ENCODE results near the gene KIF16B.

The KIF16B gene

DNA sequence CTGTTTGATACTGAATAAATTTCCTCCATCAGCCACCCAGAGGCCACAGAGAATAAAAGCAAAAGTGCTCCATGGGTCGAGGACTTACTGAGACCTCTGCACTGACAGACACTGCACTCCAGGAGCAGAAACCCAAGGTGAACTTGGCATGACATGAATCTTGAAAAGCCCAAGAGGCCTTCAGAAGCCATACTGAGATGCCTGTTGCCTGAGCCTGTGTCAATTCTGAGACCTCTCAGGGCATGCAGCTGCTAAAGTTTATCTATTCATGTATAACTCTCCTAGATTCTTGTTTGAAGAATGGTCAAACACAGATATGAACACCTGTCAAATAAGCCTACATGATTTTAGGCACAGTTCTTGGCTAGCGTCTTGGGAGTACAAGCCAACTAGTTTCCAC, 145.7 kb downstream of the KIF16B start:
- no peak overlapping the region for H3K9ac ChIP-seq (ENCODE audit: low read length)
- no peak overlapping the region for H3K4me3 ChIP-seq (ENCODE audit: low read length)
- H3K36me3 ChIP-seq (ENCODE audit: control insufficient read depth, insufficient read depth, low read length, severe bottlenecking): peaks cover 21% of the 10 kb centered on the region
- peaks cover 11% of the 10 kb centered on the region for H3K4me1 ChIP-seq (ENCODE audit: control insufficient read depth, insufficient read depth, low read length)
- no peaks in the 10 kb centered on the region for H3K27me3 ChIP-seq (replicated peaks; ENCODE audit: control insufficient read depth, insufficient read depth, low read length)
- peaks cover 9% of the 10 kb centered on the region for H3K9me3 ChIP-seq (ENCODE audit: control insufficient read depth, low read length)
- DNase-seq (ENCODE audit: low read depth): no peak

DNA sequence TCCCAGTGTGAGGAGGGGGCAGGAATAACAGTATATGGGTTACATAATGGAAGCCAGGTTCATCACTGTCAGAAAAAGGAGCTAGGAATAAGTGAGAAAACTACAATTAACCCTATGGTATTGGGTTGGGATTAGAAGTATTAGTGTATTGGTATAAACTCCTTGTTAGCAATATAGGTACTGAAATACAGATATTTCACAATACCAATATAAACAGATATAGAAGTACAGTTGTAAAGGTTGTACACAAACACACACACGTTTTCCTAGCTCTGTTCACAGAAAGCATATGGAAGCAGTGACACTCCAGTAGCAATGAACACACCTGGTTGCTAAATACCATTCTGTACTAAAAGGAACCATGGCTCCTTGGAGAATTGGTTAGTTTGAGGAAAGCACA, 148.5 kb downstream of the KIF16B start:
- no peak for DNase-seq (ENCODE audit: low read depth)
- H3K36me3 ChIP-seq (ENCODE audit: control insufficient read depth, insufficient read depth, low read length, severe bottlenecking): peaks cover 21% of the 10 kb centered on the region
- H3K9me3 ChIP-seq (ENCODE audit: control insufficient read depth, low read length): peaks cover 9% of the 10 kb centered on the region
- H3K27me3 ChIP-seq (replicated peaks; ENCODE audit: control insufficient read depth, insufficient read depth, low read length): no peaks in the 10 kb centered on the region
- H3K4me3 ChIP-seq (ENCODE audit: low read length): no peak overlapping the region
- H3K4me1 ChIP-seq (ENCODE audit: control insufficient read depth, insufficient read depth, low read length): peaks cover 5% of the 10 kb centered on the region
- H3K9ac ChIP-seq (ENCODE audit: low read length): no peak overlapping the region

DNA sequence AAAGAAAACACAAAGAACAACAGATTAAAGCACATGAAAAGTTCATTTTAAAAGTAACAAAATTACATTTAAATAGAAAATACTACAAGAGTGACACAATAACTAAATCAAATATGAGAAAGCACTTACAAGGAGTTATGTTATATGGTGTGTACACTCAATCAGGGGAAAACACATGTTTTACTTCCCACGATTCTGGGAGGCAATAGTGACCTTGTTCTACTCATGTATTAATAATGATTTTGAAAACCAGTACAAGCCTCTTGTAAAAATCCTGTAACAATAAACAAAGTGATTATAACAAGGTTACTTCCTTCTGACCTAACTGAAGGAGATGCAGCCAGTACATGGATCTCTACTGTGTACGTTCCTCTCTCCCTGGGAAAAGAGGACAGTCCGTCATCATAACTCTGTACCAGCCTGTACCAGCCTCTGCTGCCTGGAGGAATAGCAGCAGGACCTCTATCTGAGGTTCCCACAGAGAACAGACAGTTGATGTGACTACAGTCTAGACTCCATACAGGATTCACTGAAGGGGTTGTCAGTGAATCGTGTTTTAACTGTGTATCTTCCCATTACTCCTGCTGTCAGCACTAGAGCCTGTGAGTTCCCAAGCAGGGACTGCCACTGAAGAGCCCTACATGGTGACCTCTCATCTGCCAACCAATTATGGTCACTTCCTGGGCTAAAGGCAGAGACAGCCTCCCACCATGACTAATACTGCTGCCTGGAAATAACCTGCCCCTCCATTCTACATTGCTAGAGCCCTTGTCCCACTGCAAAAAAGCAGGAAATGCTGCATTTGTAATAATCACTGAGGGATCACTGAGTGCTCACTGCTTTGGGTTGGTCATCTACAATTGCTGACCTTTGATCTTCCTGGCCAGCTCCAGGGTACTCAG, 149.7 kb downstream of the KIF16B start:
- no peak overlapping the region for H3K4me3 ChIP-seq (ENCODE audit: low read length)
- H3K9me3 ChIP-seq (ENCODE audit: control insufficient read depth, low read length): peaks cover 9% of the 10 kb centered on the region
- peaks cover 5% of the 10 kb centered on the region for H3K4me1 ChIP-seq (ENCODE audit: control insufficient read depth, insufficient read depth, low read length)
- no peak for DNase-seq (ENCODE audit: low read depth)
- H3K36me3 ChIP-seq (ENCODE audit: control insufficient read depth, insufficient read depth, low read length, severe bottlenecking): peaks cover 23% of the 10 kb centered on the region
- H3K27me3 ChIP-seq (replicated peaks; ENCODE audit: control insufficient read depth, insufficient read depth, low read length): no peaks in the 10 kb centered on the region
- no peak overlapping the region for H3K9ac ChIP-seq (ENCODE audit: low read length)

DNA sequence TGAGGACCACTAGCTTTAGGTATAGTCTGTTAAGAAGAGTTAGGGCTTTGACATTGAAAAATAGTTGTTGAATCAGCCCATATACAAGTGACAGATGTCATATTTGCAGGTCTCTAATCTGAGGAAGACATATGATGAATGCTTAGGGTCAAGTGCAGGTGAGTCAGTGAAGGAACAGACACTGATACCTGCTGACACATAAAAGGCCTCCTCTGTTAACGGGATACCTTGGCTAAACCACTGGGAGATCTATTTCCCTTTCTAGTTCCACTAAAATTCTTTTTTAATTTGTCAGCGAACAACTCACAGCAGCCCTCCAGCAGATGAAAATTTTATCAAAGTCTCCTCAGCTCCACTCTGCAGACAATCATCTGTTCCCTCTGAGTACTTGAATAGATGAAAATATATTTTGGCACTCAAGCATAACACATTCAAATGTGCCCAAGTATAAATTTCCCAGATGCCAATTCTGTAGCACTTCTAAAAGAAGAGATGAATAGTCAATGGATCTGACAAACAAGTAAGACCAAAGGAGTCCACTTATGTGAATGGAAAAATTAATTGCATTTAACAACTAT, 154.0 kb downstream of the KIF16B start:
- no peak overlapping the region for H3K9ac ChIP-seq (ENCODE audit: low read length)
- peaks cover 10% of the 10 kb centered on the region for H3K4me1 ChIP-seq (ENCODE audit: control insufficient read depth, insufficient read depth, low read length)
- DNase-seq (ENCODE audit: low read depth): no peak
- H3K27me3 ChIP-seq (replicated peaks; ENCODE audit: control insufficient read depth, insufficient read depth, low read length): no peaks in the 10 kb centered on the region
- peaks cover 9% of the 10 kb centered on the region for H3K9me3 ChIP-seq (ENCODE audit: control insufficient read depth, low read length)
- peaks cover 10% of the 10 kb centered on the region for H3K36me3 ChIP-seq (ENCODE audit: control insufficient read depth, insufficient read depth, low read length, severe bottlenecking)
- H3K4me3 ChIP-seq (ENCODE audit: low read length): no peak overlapping the region

DNA sequence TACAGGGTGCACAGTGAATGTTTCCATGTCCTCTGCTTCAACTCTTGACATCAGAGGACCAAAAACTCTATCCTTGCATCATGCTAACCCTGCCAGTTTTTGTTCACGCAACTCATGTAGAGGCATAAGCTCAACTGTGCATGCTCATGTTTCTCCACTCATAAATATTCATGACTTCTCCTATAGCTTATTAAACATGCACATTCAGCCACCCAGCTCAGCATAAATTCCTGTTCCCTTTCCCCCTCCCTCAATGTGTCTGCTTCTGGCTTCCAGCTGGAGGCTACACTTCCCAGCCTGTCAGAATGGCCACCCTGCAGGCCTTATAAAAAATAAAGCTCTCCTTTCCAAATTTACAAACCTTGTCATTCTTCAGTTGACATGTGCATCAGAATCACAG, 154.6 kb downstream of the KIF16B start:
- peaks cover 9% of the 10 kb centered on the region for H3K9me3 ChIP-seq (ENCODE audit: control insufficient read depth, low read length)
- H3K27me3 ChIP-seq (replicated peaks; ENCODE audit: control insufficient read depth, insufficient read depth, low read length): no peaks in the 10 kb centered on the region
- H3K9ac ChIP-seq (ENCODE audit: low read length): no peak overlapping the region
- H3K4me1 ChIP-seq (ENCODE audit: control insufficient read depth, insufficient read depth, low read length): peaks cover 10% of the 10 kb centered on the region
- H3K4me3 ChIP-seq (ENCODE audit: low read length): no peak overlapping the region
- H3K36me3 ChIP-seq (ENCODE audit: control insufficient read depth, insufficient read depth, low read length, severe bottlenecking): peaks cover 6% of the 10 kb centered on the region
- DNase-seq (ENCODE audit: low read depth): no peak

DNA sequence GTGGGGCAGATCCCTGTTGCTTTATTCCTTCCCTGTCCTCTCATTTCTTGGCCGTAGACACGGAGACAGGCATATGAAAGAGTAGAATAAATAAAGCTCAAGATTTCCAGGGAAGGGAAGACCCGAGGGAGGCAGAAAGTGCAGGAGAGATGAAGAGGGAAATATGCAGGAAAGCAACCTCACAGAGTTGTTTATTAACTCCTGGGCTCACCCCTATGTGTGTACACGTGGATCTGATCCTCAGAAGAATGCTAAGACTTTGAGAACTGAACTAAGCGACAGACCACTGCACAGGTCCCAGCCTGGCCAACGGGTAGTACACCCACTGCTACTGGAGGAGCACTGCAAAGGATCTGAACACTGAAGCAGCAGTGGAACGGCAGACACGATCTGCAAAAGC, 156.2 kb downstream of the KIF16B start:
- H3K9me3 ChIP-seq (ENCODE audit: control insufficient read depth, low read length): no peaks in the 10 kb centered on the region
- peaks cover 4% of the 10 kb centered on the region for H3K36me3 ChIP-seq (ENCODE audit: control insufficient read depth, insufficient read depth, low read length, severe bottlenecking)
- no peaks in the 10 kb centered on the region for H3K27me3 ChIP-seq (replicated peaks; ENCODE audit: control insufficient read depth, insufficient read depth, low read length)
- no peak for DNase-seq (ENCODE audit: low read depth)
- H3K4me1 ChIP-seq (ENCODE audit: control insufficient read depth, insufficient read depth, low read length): peaks cover 10% of the 10 kb centered on the region
- no peak overlapping the region for H3K9ac ChIP-seq (ENCODE audit: low read length)
- no peak overlapping the region for H3K4me3 ChIP-seq (ENCODE audit: low read length)

DNA sequence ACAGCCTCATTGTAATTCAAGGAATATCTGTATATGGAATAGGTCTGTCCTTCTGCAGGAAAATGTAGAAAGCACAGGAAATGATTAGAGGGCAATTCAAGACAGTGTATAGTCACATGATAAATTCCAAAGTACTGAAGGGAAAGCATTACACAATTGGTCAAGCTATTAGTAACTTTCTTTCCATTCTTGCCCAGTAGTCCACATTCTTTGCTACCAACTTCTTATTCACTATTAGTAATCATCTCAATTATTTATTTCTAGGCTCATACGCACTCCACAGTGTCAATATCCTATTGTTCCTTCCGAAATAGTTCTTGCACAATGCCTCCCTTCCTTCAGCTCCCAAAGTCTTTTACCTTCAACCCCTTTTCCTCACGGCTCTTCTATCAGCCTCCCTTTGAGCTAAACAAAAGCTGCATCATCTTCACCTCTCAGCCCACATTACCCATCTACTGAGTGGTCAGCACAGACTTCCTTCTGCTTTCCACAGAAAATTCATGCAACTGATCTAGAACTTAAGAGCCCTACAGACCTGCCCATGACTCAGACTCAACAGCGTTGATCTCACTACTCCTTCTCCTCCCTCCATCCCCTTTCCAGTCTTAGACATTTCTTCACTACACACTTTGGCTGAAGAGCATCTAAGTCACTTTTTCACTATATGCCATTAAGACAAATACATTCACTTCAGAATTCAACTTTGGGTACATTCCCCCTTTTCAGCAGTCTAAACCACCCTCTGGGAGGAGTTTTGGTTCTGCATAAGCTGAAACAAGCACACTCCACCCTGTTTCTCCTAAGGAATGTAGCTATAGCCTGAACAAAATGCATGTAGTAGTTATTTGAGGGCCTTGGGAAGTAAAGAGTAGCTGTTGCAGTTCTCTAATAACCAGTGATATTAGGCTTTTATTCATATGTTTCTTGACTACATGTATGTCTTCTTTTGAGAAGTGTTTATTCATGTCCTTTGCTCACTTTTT, 157.9 kb downstream of the KIF16B start:
- Histone ChIP-seq H3K9me3 (ENCODE audit: control insufficient read depth, low read length) (peaks cover 10% of the 10 kb centered on the region), H3K9ac (ENCODE audit: low read length) (no peak overlapping the region), H3K4me3 (ENCODE audit: low read length) (no peak overlapping the region), H3K4me1 (ENCODE audit: control insufficient read depth, insufficient read depth, low read length) (peaks cover 10% of the 10 kb centered on the region), H3K27me3 (replicated peaks; ENCODE audit: control insufficient read depth, insufficient read depth, low read length) (no peaks in the 10 kb centered on the region), H3K36me3 (ENCODE audit: control insufficient read depth, insufficient read depth, low read length, severe bottlenecking) (peaks cover 4% of the 10 kb centered on the region)
- DNase-seq (ENCODE audit: low read depth): no peak

DNA sequence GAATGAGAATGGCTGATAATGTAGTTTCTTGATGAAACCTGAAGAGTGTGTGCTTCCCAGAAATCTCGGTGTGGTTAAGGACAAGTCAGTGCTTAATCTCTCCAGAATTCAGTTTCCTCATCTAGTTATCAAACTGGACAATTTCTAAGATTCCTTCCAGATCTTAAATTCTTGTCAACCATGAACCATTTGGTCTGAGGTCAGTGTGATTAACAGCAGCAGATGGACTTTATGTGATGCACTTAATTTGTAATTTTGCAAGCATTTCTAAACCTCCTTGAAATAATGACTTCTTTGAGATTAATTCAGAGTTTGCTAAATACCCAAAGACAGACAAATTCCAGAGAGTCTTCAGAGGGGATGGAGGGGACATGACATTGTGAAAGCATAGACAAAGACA, 160.3 kb downstream of the KIF16B start:
- H3K4me1 ChIP-seq (ENCODE audit: control insufficient read depth, insufficient read depth, low read length): peaks cover 10% of the 10 kb centered on the region
- H3K4me3 ChIP-seq (ENCODE audit: low read length): no peak overlapping the region
- no peak for DNase-seq (ENCODE audit: low read depth)
- H3K27me3 ChIP-seq (replicated peaks; ENCODE audit: control insufficient read depth, insufficient read depth, low read length): no peaks in the 10 kb centered on the region
- peaks cover 10% of the 10 kb centered on the region for H3K9me3 ChIP-seq (ENCODE audit: control insufficient read depth, low read length)
- no peak overlapping the region for H3K9ac ChIP-seq (ENCODE audit: low read length)
- H3K36me3 ChIP-seq (ENCODE audit: control insufficient read depth, insufficient read depth, low read length, severe bottlenecking): no peaks in the 10 kb centered on the region

DNA sequence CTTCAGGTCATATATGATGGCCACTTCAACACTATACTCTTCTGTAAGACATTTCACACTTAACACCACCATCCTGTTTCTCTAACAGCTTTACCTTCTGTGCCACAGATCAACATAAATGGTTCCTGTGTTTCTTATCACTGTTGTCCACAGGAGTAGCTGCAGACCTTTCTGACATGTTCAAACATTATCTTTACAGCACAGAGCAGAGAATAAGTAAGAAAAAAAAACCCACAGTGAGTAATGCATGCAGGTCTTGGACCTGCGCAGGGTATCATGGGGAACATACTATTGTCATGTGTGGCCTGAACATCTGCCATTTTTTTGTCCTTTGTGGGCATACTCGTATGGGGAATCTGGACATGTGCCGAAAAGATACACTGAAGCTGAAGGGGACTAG, 161.9 kb downstream of the KIF16B start:
- Histone ChIP-seq H3K9me3 (ENCODE audit: control insufficient read depth, low read length) (peaks cover 10% of the 10 kb centered on the region), H3K9ac (ENCODE audit: low read length) (no peak overlapping the region), H3K27me3 (replicated peaks; ENCODE audit: control insufficient read depth, insufficient read depth, low read length) (no peaks in the 10 kb centered on the region), H3K36me3 (ENCODE audit: control insufficient read depth, insufficient read depth, low read length, severe bottlenecking) (no peaks in the 10 kb centered on the region), H3K4me1 (ENCODE audit: control insufficient read depth, insufficient read depth, low read length) (peaks cover 10% of the 10 kb centered on the region), H3K4me3 (ENCODE audit: low read length) (no peak overlapping the region)
- DNase-seq (ENCODE audit: low read depth): no peak

DNA sequence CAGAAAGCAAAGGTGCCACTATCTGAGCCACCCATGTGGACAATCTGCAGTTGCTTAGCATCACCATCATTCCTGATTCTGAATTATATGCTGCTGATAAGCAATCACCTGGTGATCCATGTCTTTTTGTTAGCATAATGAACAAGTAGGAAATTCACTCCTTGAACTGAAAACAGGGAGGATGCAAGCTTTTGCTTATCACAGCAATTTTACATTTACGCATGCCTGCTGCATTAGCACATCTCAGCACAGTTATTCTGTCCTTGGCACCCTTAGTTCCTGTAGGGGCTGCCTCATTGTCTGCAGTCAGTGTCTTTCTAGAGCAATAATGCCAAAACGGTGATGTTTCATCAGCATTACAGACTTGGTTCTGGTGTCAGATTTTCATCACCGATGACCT, 162.6 kb downstream of the KIF16B start:
- no peaks in the 10 kb centered on the region for H3K36me3 ChIP-seq (ENCODE audit: control insufficient read depth, insufficient read depth, low read length, severe bottlenecking)
- H3K9me3 ChIP-seq (ENCODE audit: control insufficient read depth, low read length): peaks cover 10% of the 10 kb centered on the region
- H3K9ac ChIP-seq (ENCODE audit: low read length): no peak overlapping the region
- H3K4me3 ChIP-seq (ENCODE audit: low read length): no peak overlapping the region
- no peaks in the 10 kb centered on the region for H3K27me3 ChIP-seq (replicated peaks; ENCODE audit: control insufficient read depth, insufficient read depth, low read length)
- H3K4me1 ChIP-seq (ENCODE audit: control insufficient read depth, insufficient read depth, low read length): peaks cover 10% of the 10 kb centered on the region
- no peak for DNase-seq (ENCODE audit: low read depth)

DNA sequence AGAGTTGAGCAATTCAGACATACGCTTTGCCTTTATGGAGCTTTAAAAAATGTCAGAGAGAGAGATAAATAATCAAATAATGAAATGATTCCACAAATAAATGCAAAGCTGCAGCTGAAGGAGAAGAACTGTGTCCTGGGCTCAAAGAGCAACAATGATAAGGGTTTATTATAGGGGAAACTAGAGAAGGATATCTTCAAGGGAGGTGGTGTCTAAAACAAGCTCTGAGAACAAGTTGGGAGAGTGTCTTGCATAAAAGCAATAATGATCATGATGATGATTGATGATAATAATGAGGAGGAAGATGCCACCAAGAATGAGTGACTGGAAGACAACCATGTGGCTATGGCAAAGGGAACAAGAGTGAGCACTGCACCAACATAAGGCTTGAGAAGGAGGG, 164.3 kb downstream of the KIF16B start:
- Histone ChIP-seq H3K9ac (ENCODE audit: low read length) (no peak overlapping the region), H3K4me1 (ENCODE audit: control insufficient read depth, insufficient read depth, low read length) (no peaks in the 10 kb centered on the region), H3K9me3 (ENCODE audit: control insufficient read depth, low read length) (peaks cover 10% of the 10 kb centered on the region), H3K4me3 (ENCODE audit: low read length) (no peak overlapping the region), H3K36me3 (ENCODE audit: control insufficient read depth, insufficient read depth, low read length, severe bottlenecking) (no peaks in the 10 kb centered on the region), H3K27me3 (replicated peaks; ENCODE audit: control insufficient read depth, insufficient read depth, low read length) (no peaks in the 10 kb centered on the region)
- no peak for DNase-seq (ENCODE audit: low read depth)

Data from adipocyte (in vitro differentiated cells).